K562 (cell line): ENCODE measurements around the gene ERAL1. TPM values are rescaled to one million over a fixed set of nuclear protein-coding genes. Genes with fewer than 3 reads are reported as not detected.

Experiments used
- ATF3 ChIP-seq, 2 experiments: fragments of 450-650 bp in 1 of 2; sonication (generic) in 1 of 2; formaldehyde crosslinking in 1 of 2; IDR thresholded peaks in 1 of 2; conservative IDR thresholded peaks in 1 of 2; 2 replicates each; pipeline versions ENCODE4 v1.6.1 to v1.8.1; 2016 to 2023; ENCODE audit warnings: mild to moderate bottlenecking in 2 of 2, moderate library complexity in 2 of 2, inconsistent platforms in 1 of 2, missing genetic modification reagents in 1 of 2
- BCOR ChIP-seq: fragments of 450-650 bp; IDR thresholded peaks from 2 replicates; pipeline ENCODE4 v1.6.1; 2016
- CREB3L1 ChIP-seq: fragments of 450-650 bp; IDR thresholded peaks from 2 replicates; pipeline ENCODE4 v1.6.1; 2014; ENCODE audit warnings: low read depth, mild to moderate bottlenecking, moderate library complexity, borderline replicate concordance
- CREBBP ChIP-seq: IDR thresholded peaks from one replicate; pipeline ENCODE4 v1.6.1; 2012; ENCODE audit warnings: low read depth, mild to moderate bottlenecking, control low read depth, inconsistent platforms, low read length
- CTCF ChIP-seq, 3 experiments: IDR thresholded peaks in 2 of 3; conservative IDR thresholded peaks in 1 of 3; 2 replicates each; pipeline ENCODE4 v1.5.1; 2011 to 2012; ENCODE audit warnings: low read length in 3 of 3, mild to moderate bottlenecking in 3 of 3, control low read depth in 2 of 3, improper control_type of control experiment in 1 of 3, inconsistent platforms in 1 of 3, low read depth in 1 of 3, mixed read lengths in 1 of 3, moderate library complexity in 1 of 3; ENCODE audit not compliant: insufficient read depth in 2 of 3
- FOXM1 ChIP-seq, 2 experiments: fragments of 450-650 bp in 1 of 2; sonication (generic) in 1 of 2; formaldehyde crosslinking in 1 of 2; IDR thresholded peaks; 2 replicates each; pipeline versions ENCODE4 v1.6.1 to v1.9.0; 2017 to 2022; ENCODE audit warnings: low read depth in 2 of 2, mild to moderate bottlenecking in 2 of 2, missing genetic modification reagents in 1 of 2, moderate library complexity in 1 of 2
- IRF9 ChIP-seq: fragments of 450-650 bp; IDR thresholded peaks from 2 replicates; pipeline ENCODE4 v1.6.1; 2016; ENCODE audit warnings: missing biosample characterization, missing genetic modification characterization
- LARP7 ChIP-seq: fragments of 450-650 bp; IDR thresholded peaks from 2 replicates; pipeline ENCODE4 v1.6.1; 2016
- MAX ChIP-seq: sonication (generic); formaldehyde crosslinking; IDR thresholded peaks from 2 replicates; pipeline ENCODE4 v1.9.0; 2022; ENCODE audit warnings: mild to moderate bottlenecking, missing genetic modification reagents
- NFATC3 ChIP-seq: fragments of 450-650 bp; IDR thresholded peaks from 2 replicates; pipeline ENCODE4 v1.6.1; 2017; ENCODE audit warnings: mild to moderate bottlenecking
- RAD51 ChIP-seq: fragments of 450-650 bp; IDR thresholded peaks from 2 replicates; pipeline ENCODE4 v1.7.1; 2016; ENCODE audit warnings: low read depth, mild to moderate bottlenecking, borderline replicate concordance
- RBM15 ChIP-seq: fragments of 200-400 bp; formaldehyde crosslinking; IDR thresholded peaks from 2 replicates; pipeline ENCODE4 v1.6.1; 2018; ENCODE audit warnings: mild to moderate bottlenecking, low read length, moderate library complexity; ENCODE audit not compliant: insufficient read depth
- SMARCA4 ChIP-seq: fragments of 450-650 bp; IDR thresholded peaks from 2 replicates; pipeline ENCODE4 v1.6.1; 2016
- SMARCC2 ChIP-seq: fragments of 450-650 bp; IDR thresholded peaks from 2 replicates; pipeline ENCODE4 v1.6.1; 2017; ENCODE audit warnings: antibody characterized with exemption, moderate library complexity, mild to moderate bottlenecking, low read depth
- SP1 ChIP-seq: sonication (generic); formaldehyde crosslinking; IDR thresholded peaks from 2 replicates; pipeline ENCODE4 v1.8.1; 2022; ENCODE audit warnings: mild to moderate bottlenecking, missing genetic modification reagents
- TBP ChIP-seq: optimal IDR thresholded peaks from 2 replicates; pipeline ENCODE3; 2011; ENCODE audit warnings: low read depth, low read length, improper control_type of control experiment
- TSC22D4 ChIP-seq: fragments of 450-650 bp; IDR thresholded peaks from 2 replicates; pipeline ENCODE4 v1.6.1; 2016; ENCODE audit warnings: missing genetic modification characterization, missing biosample characterization, control low read depth
- ZFP1 ChIP-seq: fragments of 450-650 bp; formaldehyde crosslinking; IDR thresholded peaks from 2 replicates; pipeline ENCODE4 v1.4.0; 2020; ENCODE audit warnings: mild to moderate bottlenecking, mixed read lengths
- ZNF140 ChIP-seq: fragments of 250-450 bp; sonication (Bioruptor Pico); IDR thresholded peaks from 2 replicates; pipeline ENCODE4 v1.8.0; 2021; ENCODE audit warnings: moderate library complexity, mild to moderate bottlenecking, inconsistent platforms
- ZNF165 ChIP-seq: fragments of 250-450 bp; sonication (Bioruptor Pico); IDR thresholded peaks from 2 replicates; pipeline ENCODE4 v1.4.0; 2020; ENCODE audit warnings: borderline replicate concordance
- ZNF280B ChIP-seq: fragments of 250-450 bp; sonication (Bioruptor Pico); IDR thresholded peaks from 2 replicates; pipeline ENCODE4 v1.5.1; 2021; ENCODE audit warnings: mild to moderate bottlenecking
- ZNF408 ChIP-seq: fragments of 250-450 bp; sonication (Bioruptor Pico); IDR thresholded peaks from 2 replicates; pipeline ENCODE4 v1.4.0; 2020; ENCODE audit warnings: low read depth, mild to moderate bottlenecking, moderate library complexity
- polyA plus RNA-seq, 8 experiments: library from polyadenylated mRNA; depleted of rRNA in 4 of 8; stranded (reverse) in 5 of 8; unstranded in 3 of 8; fragments of >200 nt; fragmentation: Nextera tagmentation in 2 of 8; fragmentation: Illumina TruSeq in 1 of 8; extraction: Ambion mirVana in 2 of 8; extraction: Trizol in 1 of 8; gene quantifications; 2 replicates each; pipeline versions ENCODE4 v1.2.1 to v1.2.3, GENCODE V29; 2011 to 2014; ENCODE audit warnings: inconsistent platforms in 1 of 8, missing spikeins in 1 of 8
- total RNA-seq, 7 experiments: library from RNA; depleted of rRNA in 6 of 7; stranded (reverse); fragments of >200 nt in 6 of 7; fragmentation: Illumina TruSeq in 2 of 7; extraction: Trizol in 2 of 7; gene quantifications; 2 replicates each; pipeline versions ENCODE4 v1.2.1 to v1.2.3, GENCODE V29; 2011 to 2021; ENCODE audit warnings: low replicate concordance in 1 of 7

The ERAL1 gene
- total and polyA plus RNA-seq, 9 of the 15 experiments (the other 6 are each of a cell fraction or from before 2014, with no cell fraction given) = 37.5 to 351 (median 106) TPM

GRCh38 chr17:28812091-28812747, 42.6 kb upstream of the ERAL1 start (continued):
- TF ChIP-seq ZNF280B (CRISPR knock-in tag) = no peak
- no peak for TF ChIP-seq SMARCA4
- no peak for TF ChIP-seq ZNF140 (CRISPR knock-in tag)
- TF ChIP-seq MAX (CRISPR knock-in tag) = peak; percentile 40; the same call in 1 of the 2 replicates
- no peak for TF ChIP-seq FOXM1 (IDR thresholded peaks at IDR 0.05; ENCODE audit: low read depth)
- no peak for TF ChIP-seq FOXM1 (CRISPR knock-in tag; IDR thresholded peaks at IDR 0.05; ENCODE audit: low read depth)
- no peak for TF ChIP-seq ZNF408 (CRISPR knock-in tag)
- TF ChIP-seq ATF3 (IDR thresholded peaks at IDR 0.05) = no peak
- TF ChIP-seq ATF3 (CRISPR knock-in tag; conservative IDR thresholded peaks at IDR 0.05) = no peak
- no peak for TF ChIP-seq ZFP1
- no peak for TF ChIP-seq RBM15
- no peak for TF ChIP-seq CTCF (IDR thresholded peaks at IDR 0.05 in 2 of 3, conservative IDR thresholded peaks at IDR 0.05 in 1 of 3; ENCODE audit: insufficient read depth in 2 of 3, low read depth in 1 of 3, low read length in 3 of 3)
- no peak for TF ChIP-seq SP1 (CRISPR knock-in tag)
- no peak for TF ChIP-seq CREBBP
- no peak for TF ChIP-seq RAD51
- TF ChIP-seq ZNF165 = no peak
- no peak for TF ChIP-seq TBP
- TF ChIP-seq IRF9 (tag) = no peak
- no peak for TF ChIP-seq NFATC3
- no peak for TF ChIP-seq SMARCC2
- peak; percentile 39 for TF ChIP-seq BCOR
- no peak for TF ChIP-seq CREB3L1
- TF ChIP-seq LARP7 = 0 out of 2 replicates have a peak, but pooled peaks have one; percentile 9
- TF ChIP-seq TSC22D4 (tag) = no peak
